Smooth muscle cell (in vitro differentiated cells): Measurements from ENCODE around the gene AQP9. TPM values are rescaled to one million over a fixed set of nuclear protein-coding genes. Genes with fewer than 3 reads are reported as not detected.

Experiments used
- DNase-seq: peaks from one replicate; lab custom pipeline; 2025; ENCODE audit not compliant: unreplicated experiment; lab: John Stamatoyannopoulos, UW
- H2AFZ ChIP-seq: fragments of 200-600 bp; sonication (generic); 2 replicates; pipeline ENCODE4 v1.6.0; 2016; ENCODE audit warnings: antibody characterized with exemption, low read depth, mild to moderate bottlenecking
- H3F3A ChIP-seq: fragments of 200-600 bp; sonication (generic); 2 replicates; pipeline ENCODE4 v1.6.0; 2017; ENCODE audit warnings: antibody characterized with exemption, low read depth
- H3K27ac ChIP-seq: fragments of 200-600 bp; sonication (generic); 2 replicates; pipeline ENCODE4 v1.5.1; 2016; ENCODE audit warnings: low read depth, mild to moderate bottlenecking
- H3K27me3 ChIP-seq: fragments of 200-600 bp; sonication (generic); 2 replicates; pipeline ENCODE4 v1.6.1; 2016; ENCODE audit warnings: low read depth, mild to moderate bottlenecking
- H3K36me3 ChIP-seq: fragments of 200-600 bp; sonication (generic); 2 replicates; pipeline ENCODE4 v1.5.1; 2016; ENCODE audit warnings: low read depth
- H3K4me1 ChIP-seq: fragments of 200-600 bp; sonication (generic); 2 replicates; pipeline ENCODE4 v1.5.1; 2016; ENCODE audit warnings: low read depth
- H3K4me2 ChIP-seq: fragments of 200-600 bp; sonication (generic); 2 replicates; pipeline ENCODE4 v1.6.0; 2016; ENCODE audit warnings: mild to moderate bottlenecking
- H3K4me3 ChIP-seq: fragments of 200-600 bp; sonication (generic); 2 replicates; pipeline ENCODE4 v1.5.1; 2016; ENCODE audit warnings: mild to moderate bottlenecking
- H3K79me2 ChIP-seq: fragments of 200-600 bp; sonication (generic); 2 replicates; pipeline ENCODE4 v1.6.0; 2016; ENCODE audit warnings: low read depth, mild to moderate bottlenecking
- H3K9ac ChIP-seq: fragments of 200-600 bp; sonication (generic); 2 replicates; pipeline ENCODE4 v1.6.0; 2016; ENCODE audit warnings: low read depth
- H3K9me3 ChIP-seq: fragments of 200-600 bp; sonication (generic); replicated peaks from 2 replicates; pipeline ENCODE4 v1.5.1; 2016; ENCODE audit warnings: low read depth
- H4K20me1 ChIP-seq: fragments of 200-600 bp; sonication (generic); 2 replicates; pipeline ENCODE4 v1.6.0; 2016; ENCODE audit warnings: low read depth
- WGBS: methylation state at CpG from one replicate; pipeline ENCODE4 v1.1.7; 2016; ENCODE audit warnings: low lambda C conversion rate; 5-methylcytosine and 5-hydroxymethylcytosine counted together
- polyA plus RNA-seq: library from polyadenylated mRNA; unstranded; fragments of >200 nt; fragmentation: Nextera tagmentation; extraction: Ambion mirVana; gene quantifications from 2 replicates; pipeline ENCODE4 v1.2.1, GENCODE V29; 2016
- total RNA-seq: library from RNA; depleted of rRNA; stranded (reverse); fragments of >200 nt; gene quantifications from 2 replicates; pipeline ENCODE4 v1.2.3, GENCODE V29; 2014
- TF ChIP-seq, protein P1 (sequence below): fragments of 200-600 bp; sonication (generic); IDR thresholded peaks from 2 replicates; pipeline ENCODE4 v1.5.1; 2017; ENCODE audit warnings: borderline replicate concordance, mild to moderate bottlenecking, antibody characterized with exemption; ENCODE audit not compliant: insufficient read depth, poor library complexity, severe bottlenecking

The AQP9 gene
- total and polyA plus RNA-seq, 2 experiments from 2014 or later: 1.5 TPM; not detected in 1

DNA sequence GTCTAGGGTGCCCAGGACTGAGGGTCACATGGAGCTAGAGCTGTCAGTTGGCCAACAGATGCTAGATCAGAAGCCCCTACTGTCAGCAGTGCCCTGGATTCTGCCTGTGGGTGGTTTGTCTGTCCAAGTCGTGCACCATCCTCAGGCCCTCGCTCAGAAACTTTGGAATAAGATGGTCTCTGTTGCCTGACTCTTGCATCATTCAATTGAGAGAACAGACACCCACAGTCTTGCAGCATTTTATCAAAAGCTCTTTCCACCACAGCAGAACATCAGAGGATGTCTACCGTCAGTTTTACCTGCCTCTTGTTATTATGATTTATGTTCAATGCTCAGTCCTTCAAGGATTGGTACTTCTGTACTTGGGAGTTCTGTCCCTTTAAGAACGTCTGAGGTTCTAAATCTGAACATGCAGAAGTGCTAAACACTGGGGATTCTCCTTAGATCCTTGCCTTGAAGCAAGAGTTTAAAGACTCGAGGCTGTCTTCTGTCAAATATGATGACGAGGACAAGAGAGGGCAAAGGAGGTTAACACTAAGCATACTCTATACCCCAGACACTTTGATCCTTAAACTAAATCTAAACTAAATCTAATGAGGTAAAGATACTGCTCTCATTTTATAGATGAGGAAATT, 4.8 kb downstream of the AQP9 start:
- Histone ChIP-seq H3K4me3 (no peak overlapping the region), H3K27me3 (no peaks in the 10 kb centered on the region), H3K4me2 (no peak overlapping the region), H4K20me1 (no peaks in the 10 kb centered on the region), H3K9ac (no peak overlapping the region), H3K27ac (no peak overlapping the region), H3F3A (no peaks in the 10 kb centered on the region), H2AFZ (no peak overlapping the region), H3K9me3 (no peaks in the 10 kb centered on the region), H3K4me1 (no peaks in the 10 kb centered on the region), H3K79me2 (no peaks in the 10 kb centered on the region), H3K36me3 (no peaks in the 10 kb centered on the region)
- DNase-seq: no peak
- TF ChIP-seq, protein P1, sequence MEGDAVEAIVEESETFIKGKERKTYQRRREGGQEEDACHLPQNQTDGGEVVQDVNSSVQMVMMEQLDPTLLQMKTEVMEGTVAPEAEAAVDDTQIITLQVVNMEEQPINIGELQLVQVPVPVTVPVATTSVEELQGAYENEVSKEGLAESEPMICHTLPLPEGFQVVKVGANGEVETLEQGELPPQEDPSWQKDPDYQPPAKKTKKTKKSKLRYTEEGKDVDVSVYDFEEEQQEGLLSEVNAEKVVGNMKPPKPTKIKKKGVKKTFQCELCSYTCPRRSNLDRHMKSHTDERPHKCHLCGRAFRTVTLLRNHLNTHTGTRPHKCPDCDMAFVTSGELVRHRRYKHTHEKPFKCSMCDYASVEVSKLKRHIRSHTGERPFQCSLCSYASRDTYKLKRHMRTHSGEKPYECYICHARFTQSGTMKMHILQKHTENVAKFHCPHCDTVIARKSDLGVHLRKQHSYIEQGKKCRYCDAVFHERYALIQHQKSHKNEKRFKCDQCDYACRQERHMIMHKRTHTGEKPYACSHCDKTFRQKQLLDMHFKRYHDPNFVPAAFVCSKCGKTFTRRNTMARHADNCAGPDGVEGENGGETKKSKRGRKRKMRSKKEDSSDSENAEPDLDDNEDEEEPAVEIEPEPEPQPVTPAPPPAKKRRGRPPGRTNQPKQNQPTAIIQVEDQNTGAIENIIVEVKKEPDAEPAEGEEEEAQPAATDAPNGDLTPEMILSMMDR: no peak
- WGBS: 25% methylated on average over 6 of the region's 6 CpGs

- no peak overlapping the region for H3K9ac ChIP-seq
- no peaks in the 10 kb centered on the region for H3K4me1 ChIP-seq
- H4K20me1 ChIP-seq: no peaks in the 10 kb centered on the region
- H3F3A ChIP-seq: no peaks in the 10 kb centered on the region
- no peaks in the 10 kb centered on the region for H3K79me2 ChIP-seq
- TF ChIP-seq, protein P1: no peak
- H3K36me3 ChIP-seq: no peaks in the 10 kb centered on the region
- H2AFZ ChIP-seq: no peak overlapping the region
- DNase-seq: no peak
- no peaks in the 10 kb centered on the region for H3K27me3 ChIP-seq
- H3K4me3 ChIP-seq: no peak overlapping the region
- no peak overlapping the region for H3K4me2 ChIP-seq
- no peak overlapping the region for H3K27ac ChIP-seq
- H3K9me3 ChIP-seq: no peaks in the 10 kb centered on the region
Measured at GRCh38 chr15:58145606-58146005, 7.4 kb downstream of the AQP9 start.

DNA sequence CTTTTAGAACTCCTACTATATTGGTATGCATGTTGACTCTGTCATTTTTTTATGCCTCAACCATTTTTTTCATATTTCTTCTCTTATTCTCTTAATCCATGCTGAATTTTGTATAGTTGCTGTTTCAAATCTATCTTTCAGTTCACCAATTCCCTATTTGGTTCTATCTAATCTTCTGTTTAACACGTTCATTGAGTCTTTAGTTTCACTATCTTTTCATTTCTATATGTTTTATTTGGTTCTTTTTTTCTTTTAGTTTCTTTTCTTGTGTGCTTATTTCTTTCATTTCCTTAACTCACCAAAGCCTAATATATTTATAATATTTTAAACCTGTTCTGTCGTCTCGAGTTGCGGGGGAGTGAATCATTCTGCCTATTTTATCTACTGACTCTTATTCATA, 8.0 kb downstream of the AQP9 start:
- H3K27ac ChIP-seq: no peak overlapping the region
- no peaks in the 10 kb centered on the region for H4K20me1 ChIP-seq
- no peak overlapping the region for H3K9ac ChIP-seq
- H3F3A ChIP-seq: no peaks in the 10 kb centered on the region
- H2AFZ ChIP-seq: no peak overlapping the region
- WGBS: 93% methylated on average over 4 of the region's 4 CpGs
- no peaks in the 10 kb centered on the region for H3K36me3 ChIP-seq
- no peaks in the 10 kb centered on the region for H3K27me3 ChIP-seq
- no peaks in the 10 kb centered on the region for H3K79me2 ChIP-seq
- H3K4me3 ChIP-seq: no peak overlapping the region
- H3K9me3 ChIP-seq: no peaks in the 10 kb centered on the region
- no peak for DNase-seq
- TF ChIP-seq, protein P1: no peak
- no peaks in the 10 kb centered on the region for H3K4me1 ChIP-seq
- no peak overlapping the region for H3K4me2 ChIP-seq

GRCh38 chr15:58146749-58147148, 8.6 kb downstream of the AQP9 start:
- TF ChIP-seq, protein P1: no peak
- Histone ChIP-seq H3K79me2 (no peaks in the 10 kb centered on the region), H3K4me1 (no peaks in the 10 kb centered on the region), H3K9me3 (no peaks in the 10 kb centered on the region), H3K4me2 (no peak overlapping the region), H3K27ac (no peak overlapping the region), H2AFZ (no peak overlapping the region), H3K27me3 (no peaks in the 10 kb centered on the region), H3K4me3 (no peak overlapping the region), H4K20me1 (no peaks in the 10 kb centered on the region), H3K36me3 (no peaks in the 10 kb centered on the region), H3K9ac (no peak overlapping the region), H3F3A (no peaks in the 10 kb centered on the region)
- 51% methylated on average over 7 of the region's 7 CpGs for WGBS
- no peak for DNase-seq
